Hepatocyte (in vitro differentiated cells): ENCODE measurements around the gene TFAP2B.

ENCODE experiments used
- CTCF ChIP-seq: fragments of 200-600 bp; sonication (generic); IDR thresholded peaks from 2 replicates; pipeline ENCODE4 v1.5.1; 2016; ENCODE audit warnings: antibody characterized with exemption, mild to moderate bottlenecking; ENCODE audit not compliant: poor library complexity
- EZH2 ChIP-seq: fragments of 200-600 bp; sonication (generic); IDR thresholded peaks from 2 replicates; pipeline ENCODE4 v1.6.1; 2016; ENCODE audit warnings: antibody characterized with exemption, mild to moderate bottlenecking, borderline replicate concordance
- EZH2phosphoT487 ChIP-seq: fragments of 200-600 bp; sonication (generic); IDR thresholded peaks from one replicate; pipeline ENCODE4 v1.6.1; 2018; ENCODE audit warnings: antibody characterized with exemption, mild to moderate bottlenecking, low read depth, moderate library complexity; ENCODE audit not compliant: unreplicated experiment, severe bottlenecking

DNA sequence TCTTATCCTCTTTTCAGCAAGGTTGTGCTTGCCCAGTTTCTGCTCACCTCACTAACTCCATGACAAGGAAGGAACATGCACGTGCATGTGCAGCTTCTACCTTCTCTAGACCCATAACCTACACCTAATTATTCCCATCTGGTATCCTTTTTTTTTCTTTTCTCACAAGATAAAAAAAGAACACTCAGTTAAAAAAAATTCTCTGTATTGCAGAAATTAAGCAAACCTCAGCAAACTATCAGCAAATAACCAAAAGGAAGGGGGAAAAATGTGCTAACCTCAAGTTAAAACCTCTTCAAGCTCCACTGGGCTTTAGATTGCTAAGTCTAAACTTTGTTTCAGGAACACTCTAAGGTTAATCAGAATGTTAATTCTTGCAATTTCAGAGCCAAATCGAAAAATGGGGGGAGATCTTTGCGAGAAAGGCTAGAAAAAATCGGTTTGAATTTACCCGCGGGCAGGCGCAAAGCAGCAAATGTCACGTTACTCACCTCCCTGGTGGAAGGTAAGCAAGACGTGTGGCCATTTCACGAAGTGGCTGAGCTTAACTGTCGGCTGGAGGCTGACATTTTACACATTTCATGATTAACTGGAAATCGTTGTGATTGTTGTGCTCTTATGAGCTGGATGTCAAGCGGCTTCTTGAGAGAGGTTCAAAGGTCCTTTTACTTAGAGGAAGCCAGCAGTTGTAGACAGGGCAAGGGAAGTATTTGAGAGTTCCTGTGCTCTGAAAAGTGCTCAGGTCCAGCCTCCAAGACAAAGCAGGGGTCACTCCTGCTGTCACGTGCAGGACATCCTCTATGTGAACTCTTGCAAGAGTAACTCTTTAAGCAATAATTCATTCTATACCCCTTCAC lies 19.1 kb downstream of the TFAP2B start:
- TF ChIP-seq CTCF (no peak), EZH2 (no peak), EZH2phosphoT487 (no peak)
